ENCODE measurements around the gene TMSB4X.

DNA sequence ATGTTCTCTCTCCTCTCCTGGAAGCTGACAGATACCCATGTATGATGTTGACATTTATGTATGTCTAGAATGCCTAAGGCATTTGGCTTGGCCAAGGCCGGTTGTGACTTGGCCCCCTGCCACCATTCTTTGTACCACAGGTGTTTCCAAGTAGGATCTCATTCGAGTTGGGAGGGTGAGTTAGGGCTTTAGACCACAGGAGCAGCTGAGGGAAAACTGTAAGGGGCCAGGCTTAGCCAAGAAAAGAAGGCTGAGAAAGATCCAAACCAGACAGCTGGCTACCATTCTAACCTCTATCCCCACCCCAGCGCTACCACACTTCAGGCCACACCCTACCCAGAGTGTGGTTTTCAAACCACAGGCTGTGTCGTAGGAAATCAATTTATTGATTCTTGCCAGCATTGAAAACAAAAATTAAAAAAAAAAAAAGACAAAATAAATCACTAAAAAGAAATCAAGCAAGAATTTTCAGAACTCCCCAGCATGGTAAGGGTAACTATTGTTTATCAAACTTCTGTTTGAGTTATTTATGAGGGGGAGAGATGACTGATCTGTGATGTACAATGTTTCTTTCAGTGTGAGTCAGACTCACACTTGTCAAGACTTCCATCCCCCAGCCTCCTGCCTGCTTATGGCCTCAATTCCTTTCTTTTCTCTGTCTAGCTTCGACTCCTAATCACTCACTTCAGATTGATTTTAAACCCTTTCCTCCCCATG lies 9.9 kb downstream of the TMSB4X start:
- TF ChIP-seq CTCF (IDR thresholded peaks at IDR 0.05) (no peak), POLR2AphosphoS5 (IDR thresholded peaks at IDR 0.05) (no peak), EP300 (IDR thresholded peaks at IDR 0.05) (no peak)
